Stomach (tissue), 9 donors: Measurements from ENCODE around the gene KLHL22. TPM values are rescaled to one million over a fixed set of nuclear protein-coding genes. Genes with fewer than 3 reads are reported as not detected.

Experiments used
- DNase-seq, 2 donors: peaks; one replicate each; pipeline versions ENCODE4 v3.0.0 to v3.0.0-alpha.2; 2013 to 2019
- H3K27ac ChIP-seq, 5 donors: fragments of 200-600 bp in 4 of 5; sonication (generic) in 4 of 5; one replicate each; pipeline ENCODE4 v1.5.1; 2013 to 2019; ENCODE audit warnings: mild to moderate bottlenecking in 1 of 5, moderate library complexity in 1 of 5
- H3K27me3 ChIP-seq, 3 donors: fragments of 200-600 bp; sonication (generic); one replicate each; pipeline ENCODE4 v1.5.1; 2017 to 2019; ENCODE audit warnings: mixed run types in 1 of 3
- H3K36me3 ChIP-seq, 4 donors: fragments of 200-600 bp; sonication (generic); 1 replicate in 3 of 4; 2 replicates in 1 of 4; pipeline ENCODE4 v1.5.1; 2016 to 2019
- H3K4me1 ChIP-seq, 4 donors: fragments of 200-600 bp; sonication (generic); one replicate each; pipeline ENCODE4 v1.5.1; 2016 to 2019
- H3K4me3 ChIP-seq, 4 donors: fragments of 200-600 bp; sonication (generic) in 3 of 4; one replicate each; pipeline ENCODE4 v1.5.1; 2016 to 2019; ENCODE audit warnings: mild to moderate bottlenecking in 1 of 4
- H3K9me3 ChIP-seq, 4 donors: fragments of 200-600 bp; sonication (generic); one replicate each; pipeline ENCODE4 v1.5.1; 2016 to 2019
- CTCF ChIP-seq, 7 experiments: fragments of 450-650 bp in 4 of 7; fragments of 200-600 bp in 3 of 7; sonication (generic) in 3 of 7; IDR thresholded peaks; one replicate each; pipeline ENCODE4 v1.5.1; 2016 to 2019; ENCODE audit warnings: antibody characterized with exemption in 7 of 7, control low read depth in 2 of 7, mild to moderate bottlenecking in 1 of 7
- EP300 ChIP-seq: sonication (generic); formaldehyde crosslinking; IDR thresholded peaks from one replicate; pipeline ENCODE4 v1.6.1; 2017; ENCODE audit warnings: antibody characterized with exemption
- POLR2A ChIP-seq, 4 donors: fragments of 450-650 bp; IDR thresholded peaks; one replicate each; pipeline ENCODE4 v1.6.1; 2016; ENCODE audit warnings: antibody characterized with exemption in 4 of 4, control low read depth in 2 of 4, mild to moderate bottlenecking in 1 of 4, moderate library complexity in 1 of 4
- POLR2AphosphoS5 ChIP-seq, 3 donors: sonication (generic); formaldehyde crosslinking; IDR thresholded peaks; one replicate each; pipeline ENCODE4 v1.6.1; 2016; ENCODE audit warnings: antibody characterized with exemption in 3 of 3
- WGBS, 5 donors: extraction: QIAGEN DNeasy Blood & Tissue Kit in 3 of 5; methylation state at CpG; one replicate each; pipeline versions ENCODE4 v1.1.5 to v1.1.7; 2013 to 2018; 5-methylcytosine and 5-hydroxymethylcytosine counted together
- intact Hi-C: fragments of 100-400 bp; cut with DNase I; formaldehyde crosslinking; loops from one replicate; pipeline ENCODE4 v1.15.1; 2023; ENCODE audit warnings: low total_unique reads
- polyA plus RNA-seq, 3 donors: library from polyadenylated mRNA; stranded (reverse); fragments of 200-250 nt; gene quantifications; one replicate each; pipeline ENCODE4 v1.2.3, GENCODE V29; 2013
- total RNA-seq, 5 donors: library from RNA; depleted of rRNA; stranded (reverse); fragments of >200 nt; gene quantifications; one replicate each; pipeline versions ENCODE4 v1.1.0 to v1.2.3, GENCODE V29; 2014 to 2016
- donor health status: healthy with polysubstance abuse.
- donor health status: Bipolar disorder and iron deficiency.
- donor health status: healthy.

KLHL22 gene
- total and polyA plus RNA-seq, 8 donors: 7.0 to 26.5 (median 12.7) TPM

- no peak for TF ChIP-seq POLR2AphosphoS5 (IDR thresholded peaks at IDR 0.05)
- TF ChIP-seq CTCF (IDR thresholded peaks at IDR 0.05): no peak
- TF ChIP-seq POLR2A (IDR thresholded peaks at IDR 0.05): no peak
- TF ChIP-seq EP300: no peak
- Histone ChIP-seq H3K4me3 (no peak overlapping the region), H3K27me3 (no peaks in the 10 kb centered on the region), H3K27ac (no peak overlapping the region), H3K9me3 (no peaks in the 10 kb centered on the region), H3K4me1 (peaks cover 0 to 3% (median 0%) of the 10 kb centered on the region in 4 donors), H3K36me3 (peaks cover 11 to 62% (median 53%) of the 10 kb centered on the region in 4 donors)
- intact Hi-C loops: no loop called here
- WGBS, 5 donors: 78 to 97% (median 86%) methylated on average over 1 to 3 of the region's 3 CpGs
- no peak for DNase-seq
Measured at GRCh38 chr22:20407829-20408228, 87.8 kb downstream of the KLHL22 start.

- H3K36me3 ChIP-seq: peaks cover 11 to 71% (median 59%) of the 10 kb centered on the region in 4 donors
- DNase-seq: no peak
- no peaks in the 10 kb centered on the region for H3K9me3 ChIP-seq
- WGBS, 5 donors: 89 to 95% (median 91%) methylated on average over 13 of the region's 13 CpGs
- H3K4me3 ChIP-seq: no peak overlapping the region
- TF ChIP-seq POLR2AphosphoS5 (IDR thresholded peaks at IDR 0.05) (no peak), CTCF (IDR thresholded peaks at IDR 0.05) (no peak), POLR2A (IDR thresholded peaks at IDR 0.05) (no peak), EP300 (no peak)
- intact Hi-C loops: no loop called here
- H3K27ac ChIP-seq: no peak overlapping the region
- no peaks in the 10 kb centered on the region for H3K27me3 ChIP-seq
- H3K4me1 ChIP-seq: no peaks in the 10 kb centered on the region
Measured at GRCh38 chr22:20406686-20407408, 88.7 kb downstream of the KLHL22 start.

GRCh38 chr22:20405931-20406685 is 89.5 kb downstream of the KLHL22 start:
- no peak overlapping the region for H3K27ac ChIP-seq
- no peaks in the 10 kb centered on the region for H3K27me3 ChIP-seq
- H3K9me3 ChIP-seq: no peaks in the 10 kb centered on the region
- no peak for DNase-seq
- TF ChIP-seq POLR2A (IDR thresholded peaks at IDR 0.05) (no peak), POLR2AphosphoS5 (IDR thresholded peaks at IDR 0.05) (no peak), EP300 (no peak), CTCF (IDR thresholded peaks at IDR 0.05) (no peak)
- no peak overlapping the region for H3K4me3 ChIP-seq
- H3K36me3 ChIP-seq: peaks cover 12 to 74% (median 66%) of the 10 kb centered on the region in 4 donors
- no peaks in the 10 kb centered on the region for H3K4me1 ChIP-seq
- intact Hi-C loops: no loop called here
- 94 to 97% (median 96%) methylated on average over 20 to 62 of the region's 62 CpGs for WGBS, 5 donors

- Histone ChIP-seq H3K4me3 (no peak overlapping the region), H3K4me1 (no peaks in the 10 kb centered on the region), H3K27ac (no peak overlapping the region), H3K9me3 (no peaks in the 10 kb centered on the region), H3K27me3 (no peaks in the 10 kb centered on the region), H3K36me3 (peaks cover 19 to 81% (median 72%) of the 10 kb centered on the region in 4 donors)
- TF ChIP-seq POLR2AphosphoS5 (IDR thresholded peaks at IDR 0.05) (no peak), POLR2A (IDR thresholded peaks at IDR 0.05) (no peak), EP300 (no peak), CTCF (IDR thresholded peaks at IDR 0.05) (no peak)
- no peak for DNase-seq
- intact Hi-C loops: no loop called here
- WGBS, 5 donors: 95 to 98% (median 96%) methylated on average over 35 to 45 of the region's 45 CpGs
Measured at GRCh38 chr22:20405291-20405930, 90.2 kb downstream of the KLHL22 start.
